ENCODE data around the gene RAB43.

Gene RAB43

DNA sequence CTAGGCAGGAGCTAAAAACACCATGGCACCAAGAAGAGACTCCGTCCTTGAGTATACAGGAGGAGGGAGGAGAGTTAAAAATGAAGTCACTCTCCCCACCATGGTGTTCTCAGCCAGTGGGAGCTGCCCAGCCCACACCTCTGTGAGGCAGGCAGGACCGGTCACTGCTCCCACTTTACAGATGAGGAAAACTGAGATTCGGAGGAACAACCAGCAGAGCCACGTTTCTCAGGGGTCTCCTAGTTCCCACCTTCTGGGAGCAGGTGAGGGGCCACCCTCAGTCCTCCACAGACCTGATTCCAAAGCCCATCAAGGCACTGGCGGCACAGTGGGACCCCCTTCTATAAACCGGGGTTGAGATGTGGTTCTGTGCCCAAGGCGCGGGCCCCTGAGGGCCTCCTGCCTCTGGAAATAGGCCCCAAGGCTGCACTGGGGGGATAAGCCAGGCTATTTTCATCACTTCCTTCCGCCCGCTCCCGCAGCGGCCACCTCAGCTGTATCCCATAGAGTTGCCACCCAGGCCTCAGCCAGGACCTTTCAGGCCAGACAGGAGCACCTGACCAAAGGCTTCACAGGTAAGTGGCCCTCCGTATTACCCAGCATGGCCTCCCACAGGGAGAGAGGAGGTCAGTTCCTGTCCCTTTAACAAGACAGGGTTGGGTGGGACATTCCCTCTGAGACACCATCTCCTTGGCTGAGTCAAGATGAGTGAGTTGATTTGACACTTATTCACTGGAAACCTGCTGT is 61.2 kb downstream of the RAB43 start, which contains the start of gene GP9:
Gene GP9, plus strand, starts transcription at position 504 of the 747 bp plus-strand sequence. CDS start 961 bp downstream, outside the sequence.
- no peak for DNase-seq

DNA sequence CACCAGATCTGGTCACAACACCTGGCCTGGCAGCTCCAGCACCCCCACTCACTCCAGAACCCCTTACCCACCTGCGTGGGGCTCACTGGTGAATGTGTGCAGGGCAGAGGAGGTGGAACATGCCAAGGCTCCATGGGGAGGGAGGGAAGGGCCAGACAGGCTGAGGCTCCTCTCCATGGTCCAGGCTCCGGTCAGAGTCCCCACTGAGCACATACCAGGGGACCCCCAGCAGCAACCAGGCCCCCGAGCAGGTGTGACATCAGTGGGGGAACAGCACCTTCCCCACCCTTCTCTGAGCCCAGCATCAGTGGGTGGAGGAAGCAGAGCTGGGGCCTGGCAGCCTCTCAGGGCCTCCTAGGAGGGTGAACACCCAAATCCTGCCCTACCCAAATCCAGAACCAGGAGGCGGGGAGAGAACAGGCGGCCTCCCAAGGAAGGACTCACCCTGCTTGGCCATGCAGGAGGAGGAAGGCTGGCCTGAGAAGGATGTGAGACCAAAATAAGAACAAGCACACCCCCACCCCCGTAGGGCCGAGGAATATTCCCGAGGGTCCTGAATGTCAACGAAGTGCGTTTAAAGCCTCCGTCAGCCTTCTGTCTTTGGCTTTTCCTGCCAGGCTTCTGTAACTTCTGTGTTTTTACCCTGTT is 62.2 kb downstream of the RAB43 start:
- DNase-seq, result no peak

DNA sequence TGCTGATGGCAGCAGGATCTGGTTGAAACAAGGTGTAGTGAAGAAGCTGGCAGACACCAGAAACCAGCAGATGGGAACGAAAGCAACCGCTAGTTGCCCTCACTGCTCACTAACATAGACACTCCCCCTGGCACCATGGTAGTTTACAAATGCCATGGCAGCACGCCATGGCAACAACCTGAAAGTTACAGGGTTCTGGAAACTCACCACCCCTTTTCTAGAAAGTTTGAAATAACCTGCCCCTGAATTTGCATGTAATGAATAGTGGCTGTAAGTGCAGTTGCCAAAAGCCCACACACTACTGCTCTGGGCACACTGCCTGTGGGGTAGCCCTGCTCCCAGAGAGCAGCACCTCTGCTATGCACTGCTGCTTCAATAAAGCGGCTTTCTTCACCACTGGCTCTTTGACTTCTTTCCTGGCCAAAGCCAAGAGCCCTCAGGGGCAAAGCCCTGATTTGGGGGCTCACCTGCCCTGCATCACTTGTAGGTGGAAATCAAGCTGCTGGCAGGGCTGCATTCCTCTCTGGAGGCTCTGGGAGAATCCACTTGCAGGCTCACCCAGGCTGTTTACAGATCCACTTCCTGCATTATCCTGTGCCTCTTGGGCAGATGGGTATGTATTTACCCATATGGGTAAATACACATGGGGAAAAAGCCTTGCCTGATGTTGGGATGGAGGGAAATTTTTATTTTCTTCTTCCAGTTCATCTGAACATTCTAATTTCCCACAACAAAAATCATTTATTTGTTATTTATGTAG is 63.0 kb downstream of the RAB43 start:
- DNase-seq, result peak; percentile 82

DNA sequence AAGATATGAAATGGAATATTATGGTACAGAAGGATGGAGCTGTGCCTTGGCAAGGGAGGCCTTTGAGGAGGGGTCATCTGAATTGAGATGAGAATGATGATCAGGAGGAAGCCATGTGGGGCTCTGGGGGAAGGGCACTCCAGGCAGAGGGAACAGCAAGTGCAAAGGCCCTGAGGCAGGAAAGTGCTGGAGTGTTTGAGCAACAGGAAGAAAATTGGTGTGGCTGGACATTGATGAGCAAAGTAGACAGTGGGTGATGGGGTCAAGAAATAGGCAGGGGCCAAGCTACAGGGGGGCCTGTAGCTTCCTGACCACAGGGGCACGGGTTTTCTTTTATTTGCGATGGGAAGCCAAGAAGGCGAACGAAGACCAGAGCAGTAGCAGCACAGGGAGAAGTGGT is 64.4 kb downstream of the RAB43 start:
- DNase-seq, result no peak

DNA sequence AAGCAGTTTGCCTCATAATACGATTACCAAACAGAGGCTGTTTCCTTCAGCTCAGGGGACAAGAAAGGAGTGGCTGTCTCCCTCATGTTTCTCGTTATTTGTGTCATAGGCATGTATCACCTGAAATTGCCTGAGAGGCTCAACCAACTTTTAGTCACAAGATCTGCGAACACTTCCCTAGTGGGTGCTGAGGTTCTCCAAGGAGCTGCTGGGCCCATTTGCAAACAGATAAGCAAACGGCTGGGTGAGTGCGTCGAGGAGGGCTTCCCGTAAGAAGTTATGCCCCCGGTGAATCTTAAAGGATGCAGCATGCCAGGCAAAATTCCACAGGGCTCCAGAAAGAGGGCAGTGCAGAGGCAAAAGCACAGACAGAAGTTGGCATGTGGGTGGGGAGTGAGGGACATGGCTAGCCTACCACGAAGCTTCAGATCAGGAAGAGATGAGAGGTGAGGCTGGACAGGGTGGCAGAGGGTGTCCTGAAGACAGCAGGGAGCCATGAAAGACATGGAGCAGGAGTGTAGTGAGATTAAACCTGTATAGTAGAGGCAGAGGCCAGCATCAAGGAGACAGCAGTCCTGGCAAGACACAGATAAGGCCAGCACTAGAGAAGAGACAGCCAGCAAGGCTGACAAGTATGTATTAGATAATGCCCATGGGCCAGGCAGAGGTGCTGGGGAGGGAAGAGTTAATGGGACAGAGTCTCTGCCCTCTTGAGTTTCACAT is 65.0 kb downstream of the RAB43 start:
- DNase-seq, result peak; percentile 97

DNA sequence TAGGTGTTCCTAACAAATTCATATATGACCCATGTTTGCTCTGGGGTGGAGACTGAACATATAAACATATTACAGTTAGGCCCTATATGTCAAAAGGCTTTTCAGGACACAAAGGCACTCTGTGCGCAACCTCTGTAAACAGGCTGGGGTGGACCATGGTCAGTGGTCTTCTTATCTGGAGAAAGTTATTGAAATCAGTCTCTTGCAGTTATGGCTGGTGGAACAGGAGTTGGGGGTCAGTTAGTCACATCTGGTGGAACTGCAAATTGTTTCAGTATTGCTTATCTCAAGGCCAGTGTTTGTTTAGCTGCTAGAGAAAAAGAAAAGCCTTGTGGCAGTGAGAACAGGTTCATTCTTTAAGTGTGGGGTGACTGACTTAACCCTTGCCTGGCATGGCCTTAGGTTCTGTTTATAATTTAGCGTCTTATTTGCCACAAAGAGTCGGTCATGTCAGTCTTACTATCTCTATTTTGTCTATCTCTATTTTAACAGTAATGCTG is 66.9 kb downstream of the RAB43 start:
- peak; percentile 92 for DNase-seq

DNA sequence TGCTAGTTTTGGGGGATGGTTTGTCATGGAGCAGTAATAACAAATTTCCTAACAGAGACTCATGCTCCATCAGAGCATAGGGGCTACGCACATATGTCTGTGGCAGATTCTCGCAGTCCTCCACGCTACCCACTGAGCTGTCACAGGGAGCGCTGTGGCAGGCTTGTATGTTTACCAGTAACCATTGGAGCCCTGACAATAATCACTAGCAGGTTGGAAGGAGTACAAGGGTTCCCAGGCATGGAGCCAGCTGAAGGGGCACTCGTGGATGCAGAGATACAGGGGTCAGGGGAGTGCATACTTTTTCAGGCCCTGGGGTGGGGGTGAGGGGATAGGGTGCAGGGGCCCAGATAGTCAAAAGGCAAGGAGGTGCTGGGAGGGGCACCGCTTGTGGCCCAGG is 68.9 kb downstream of the RAB43 start:
- DNase-seq, result peak; percentile 84

DNA sequence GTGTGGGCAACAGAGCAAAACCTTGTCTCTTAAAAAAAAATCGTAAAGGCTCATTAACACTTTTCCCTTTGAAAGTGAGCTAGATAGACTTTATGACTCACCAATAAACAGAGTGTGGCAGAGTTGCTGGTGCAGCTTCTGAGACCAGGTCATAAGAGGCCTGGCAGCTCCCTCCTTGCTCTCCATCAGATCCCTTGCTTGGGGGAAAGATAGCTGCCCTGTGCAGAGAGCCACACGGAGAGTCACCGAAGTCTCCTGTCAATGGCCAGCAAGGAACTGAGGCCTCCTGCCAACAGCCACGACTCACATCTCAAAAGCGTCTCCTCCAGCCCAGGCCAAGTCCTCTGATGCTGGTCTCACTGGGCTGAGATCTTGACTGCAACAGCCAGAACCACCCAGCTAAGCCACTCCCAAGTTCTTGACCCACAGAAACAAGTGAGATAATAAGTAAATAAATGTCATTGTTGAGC is 69.7 kb downstream of the RAB43 start:
- DNase-seq, result peak; percentile 54

DNA sequence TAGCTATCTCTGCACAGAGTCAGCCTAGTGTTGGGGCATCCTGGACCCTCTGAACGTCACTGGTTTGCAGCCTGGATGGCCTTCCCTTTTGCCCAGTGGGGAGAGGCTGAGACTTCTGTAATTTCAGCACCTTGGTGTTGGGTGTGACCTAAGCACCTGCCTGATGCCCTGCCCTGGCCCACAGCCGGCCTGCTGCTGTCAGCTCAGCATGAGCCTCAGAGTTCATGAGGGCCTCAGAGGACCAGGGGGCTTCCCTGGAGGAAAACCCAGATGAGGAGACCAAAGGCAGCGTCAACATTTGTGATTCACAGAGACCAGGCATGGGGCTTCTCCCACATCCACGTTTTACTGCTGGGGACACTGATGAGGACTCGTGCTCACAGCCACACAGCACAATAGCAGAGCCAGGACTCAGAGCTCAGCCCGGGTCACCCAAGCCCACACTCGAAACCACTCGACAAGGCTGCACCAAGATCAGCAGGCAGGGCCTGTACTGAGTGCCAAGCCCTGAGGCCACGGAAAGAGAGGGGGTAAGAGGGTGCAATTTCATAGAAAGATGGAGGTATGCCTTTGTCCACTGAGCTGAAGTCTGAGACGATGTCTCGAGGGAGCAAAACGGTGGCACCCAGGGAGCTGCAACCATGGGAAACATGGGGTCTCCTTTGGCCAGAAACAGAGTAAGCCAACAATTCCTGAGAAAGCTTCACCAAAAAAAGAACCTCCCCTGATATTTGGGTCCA is 70.9 kb downstream of the RAB43 start:
- no peak for DNase-seq

DNA sequence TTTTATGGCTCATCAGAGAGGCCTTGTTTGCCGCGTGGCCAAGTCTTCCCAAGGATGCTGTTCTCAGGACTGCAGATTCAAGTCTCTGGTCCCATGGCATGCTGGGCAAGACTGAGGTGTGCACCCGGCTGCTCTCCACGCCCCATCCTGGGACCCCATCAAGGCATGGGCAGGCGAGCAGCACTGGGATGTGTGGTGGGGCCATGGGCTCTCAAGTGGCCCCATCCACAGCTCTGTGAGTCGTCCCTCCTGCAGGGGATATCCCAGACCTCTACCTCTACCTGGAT is 74.1 kb downstream of the RAB43 start:
- DNase-seq, result no peak

DNA sequence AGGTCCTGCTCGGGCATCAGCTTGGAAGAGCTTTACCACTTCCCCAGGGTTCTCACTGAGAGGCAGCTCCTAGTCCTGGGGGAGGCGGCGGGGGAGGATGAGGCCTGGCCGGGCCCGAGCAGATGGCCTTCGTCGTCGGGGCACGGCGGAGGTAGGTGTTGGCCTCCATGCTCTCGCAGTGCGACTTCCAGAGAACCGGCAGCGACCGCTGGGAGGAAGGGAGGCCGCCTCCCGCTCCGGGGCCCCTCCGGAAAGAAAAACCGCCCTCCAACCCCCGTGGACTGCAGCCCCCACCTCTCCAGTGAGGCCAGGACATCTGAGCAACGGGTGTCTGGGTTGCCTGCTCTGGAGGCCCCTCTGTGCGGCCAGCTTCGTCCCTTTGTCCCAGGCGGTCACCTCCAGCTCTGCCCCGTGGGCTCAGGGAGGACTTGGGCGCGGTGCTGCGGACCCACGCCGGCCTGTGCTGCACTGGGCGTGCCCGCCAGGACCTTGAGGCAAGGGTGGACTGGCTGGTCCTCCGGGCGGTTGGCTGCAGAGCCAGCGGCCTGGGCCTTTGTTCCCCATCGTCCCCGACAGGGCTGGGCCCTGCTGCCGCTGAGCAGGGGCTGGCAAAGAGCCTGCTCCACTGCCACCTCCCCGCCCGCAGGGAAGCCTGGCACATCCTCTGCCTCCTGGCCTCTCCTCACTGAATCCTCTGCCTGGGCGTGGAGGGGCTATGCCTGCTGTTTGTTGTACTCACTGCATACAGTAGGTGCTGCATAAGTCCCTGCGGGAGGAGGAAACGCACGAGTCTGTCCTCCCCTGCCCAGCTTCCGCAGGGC is 74.7 kb downstream of the RAB43 start:
- no peak for DNase-seq

DNA sequence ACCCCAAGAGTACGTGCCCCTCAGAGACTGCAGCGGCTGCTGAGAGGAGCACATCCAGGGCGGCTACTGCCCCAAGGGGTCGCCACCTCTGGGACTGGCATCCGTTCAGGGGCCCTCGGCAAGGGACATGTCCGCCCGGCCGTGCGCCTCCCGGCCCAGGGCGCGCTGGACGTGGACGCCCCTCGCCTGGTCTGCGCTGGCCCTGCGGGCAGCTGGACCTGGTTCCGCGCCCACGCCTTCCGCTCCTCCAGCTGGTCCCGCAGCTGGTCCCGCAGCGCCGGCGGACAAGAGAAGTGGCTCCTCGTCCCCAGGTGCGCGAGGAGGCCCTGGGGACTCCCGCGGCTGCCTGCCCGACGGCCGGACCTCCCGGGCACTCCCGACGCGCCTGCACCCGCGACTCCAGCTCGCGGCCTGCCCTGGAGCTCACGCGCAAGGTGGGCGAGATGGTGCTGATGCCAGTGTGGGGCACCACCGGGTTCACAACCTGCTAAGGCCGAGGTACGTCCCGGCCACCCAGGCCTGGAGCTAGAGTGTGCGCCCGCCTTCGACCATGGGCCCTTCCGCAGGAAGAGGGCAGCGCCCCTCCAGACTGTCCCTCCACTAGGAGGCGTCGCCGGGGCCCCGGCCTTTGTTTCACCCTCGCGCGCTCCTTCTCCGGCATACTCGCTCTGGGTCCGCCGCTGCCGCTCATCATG is 75.4 kb downstream of the RAB43 start:
- DNase-seq, result no peak

DNA sequence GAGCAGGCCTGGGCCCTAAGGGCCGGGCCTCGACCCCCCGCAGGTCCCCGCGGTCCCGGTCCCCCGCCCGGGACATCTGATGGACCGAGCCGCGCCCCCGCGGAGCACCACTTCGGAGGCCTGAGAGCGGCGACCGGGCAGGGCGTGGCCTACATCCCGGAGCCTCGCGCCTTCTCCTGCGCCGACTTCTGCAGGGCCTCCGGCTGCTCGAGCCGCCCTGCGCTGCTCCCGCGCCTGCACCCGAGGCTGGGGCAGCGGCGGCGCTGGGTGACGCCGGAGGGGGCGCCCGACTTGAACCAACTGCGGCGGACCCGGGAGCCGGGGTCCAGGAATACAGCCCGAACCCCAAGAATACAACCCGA is 75.9 kb downstream of the RAB43 start:
- peak; percentile 42 for DNase-seq

DNA sequence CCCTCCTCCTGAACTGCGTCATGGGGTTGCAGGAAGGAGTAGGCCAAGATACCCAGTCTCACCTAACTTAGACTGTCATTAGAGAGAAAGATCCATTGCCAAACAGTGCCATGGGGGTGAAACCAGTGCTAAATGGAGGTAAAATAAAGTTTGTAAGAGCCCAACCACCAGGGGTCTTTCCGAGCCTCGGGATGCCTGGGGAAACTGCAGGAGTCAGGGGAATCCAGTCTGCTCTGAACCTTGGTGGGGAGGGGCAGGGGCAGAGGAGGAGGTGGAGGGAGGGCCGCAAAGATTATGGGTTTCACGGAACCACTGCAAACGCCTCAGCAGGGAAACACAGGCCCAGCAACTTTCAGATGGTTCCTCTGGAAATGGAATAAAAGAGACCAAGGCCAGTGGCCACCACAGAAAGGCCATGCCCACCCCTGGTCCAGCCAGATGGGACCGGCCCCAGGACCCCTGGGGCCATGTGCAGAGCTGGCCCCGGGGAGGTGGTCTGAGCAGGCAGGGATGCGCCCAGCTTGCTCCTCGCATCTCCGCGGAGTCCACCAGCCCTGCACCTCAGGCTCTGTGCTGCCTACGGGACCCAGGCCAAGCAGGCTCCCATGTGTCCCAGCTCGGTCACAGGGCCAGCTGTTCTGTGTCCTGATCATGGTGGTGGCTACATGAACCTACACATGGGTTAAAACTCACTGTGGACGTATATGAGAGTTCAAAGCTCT is 80.9 kb downstream of the RAB43 start:
- no peak for DNase-seq

DNA sequence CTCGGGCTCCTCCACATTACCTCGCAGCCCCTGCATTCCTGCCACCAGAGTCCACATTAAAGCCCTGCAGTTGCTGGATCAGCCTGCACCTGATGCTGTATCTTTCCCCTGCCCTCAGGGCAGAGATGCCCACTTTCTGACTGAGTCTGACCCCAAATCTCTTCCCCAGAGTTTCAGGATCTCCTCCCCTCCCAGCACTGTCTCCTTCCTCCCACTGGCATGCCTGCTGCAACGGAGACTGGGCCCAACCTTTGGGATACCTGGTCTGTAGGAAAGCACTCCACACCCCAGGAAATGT is 81.6 kb downstream of the RAB43 start:
- no peak for DNase-seq

DNA sequence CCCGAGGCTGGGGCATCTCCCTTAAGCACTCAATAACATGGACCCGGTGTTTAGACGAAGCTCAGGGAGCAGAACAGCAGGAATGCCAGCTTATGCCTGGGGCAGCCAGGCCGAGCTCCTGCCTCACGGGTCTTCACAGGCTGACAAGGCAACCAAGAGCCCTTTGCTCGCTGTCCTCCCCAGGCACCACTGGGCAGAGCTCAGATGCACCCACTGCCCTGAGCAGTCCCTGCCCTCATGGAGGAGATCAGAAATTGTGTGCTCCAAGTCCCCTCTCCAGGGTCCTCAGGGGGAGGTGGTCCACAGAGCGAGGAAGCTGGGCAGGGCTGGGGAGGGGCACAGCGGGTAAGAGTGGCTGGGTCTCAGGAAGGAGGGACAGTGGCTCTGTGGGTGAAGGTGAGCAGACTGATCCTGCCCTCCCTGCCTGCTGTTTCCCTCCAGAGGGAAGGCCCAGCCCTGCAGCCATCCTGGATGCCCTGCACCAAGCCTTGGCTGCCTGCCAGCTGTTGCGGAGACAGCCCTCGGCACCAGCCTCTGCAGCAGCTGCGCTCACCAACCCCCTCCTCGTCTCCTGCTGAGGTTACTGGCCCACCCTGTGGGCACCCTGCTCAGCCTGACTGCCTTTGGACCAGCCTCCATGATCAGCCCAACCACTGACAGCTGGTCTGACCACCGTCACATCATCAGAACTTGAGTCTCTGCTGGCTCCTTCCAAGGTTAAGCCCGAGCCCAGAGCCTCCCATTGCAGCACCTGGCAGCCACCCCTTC is 82.1 kb downstream of the RAB43 start:
- peak; percentile 51 for DNase-seq

DNA sequence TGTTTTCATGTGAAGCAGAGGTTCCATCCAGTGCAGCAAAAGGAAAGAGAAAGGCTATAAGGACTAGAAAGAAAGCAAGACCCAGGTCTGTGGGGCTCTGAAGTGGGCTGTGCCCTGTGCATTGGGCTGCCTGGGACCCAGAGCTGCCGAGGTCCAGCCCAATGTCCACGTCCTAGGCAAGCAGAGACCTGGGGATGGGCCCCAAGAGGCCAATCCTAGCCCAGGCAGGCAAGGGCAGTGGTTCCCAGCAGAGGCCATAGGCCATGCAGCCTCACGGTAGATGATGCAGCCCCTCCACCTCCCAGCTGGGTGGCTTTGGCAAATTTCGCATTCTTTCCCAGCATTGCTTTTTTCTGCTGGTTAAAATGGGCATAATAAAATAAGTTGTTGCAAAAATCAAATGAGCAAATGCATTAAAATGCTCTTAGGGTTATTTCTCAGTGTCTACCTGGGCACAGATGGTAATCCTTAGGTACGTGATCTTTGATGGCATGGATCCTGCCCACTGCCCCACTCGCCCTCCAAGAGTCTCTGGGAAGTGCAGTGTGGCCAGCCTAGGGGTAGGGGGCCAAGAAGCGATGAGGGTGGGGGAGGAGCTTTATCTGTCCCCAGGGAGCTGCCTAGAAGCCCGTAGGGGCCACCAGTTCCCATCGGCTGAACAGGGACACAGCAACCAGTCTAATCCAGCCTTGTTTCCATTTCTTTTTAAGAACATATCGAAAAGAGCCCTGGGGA is 83.3 kb downstream of the RAB43 start:
- DNase-seq, result no peak
